Measurements from ENCODE around the gene RPL7A.
A peak's percentile ranks its signal among the peaks of the same experiment; 100 is the strongest.

RPL7A gene

DNA sequence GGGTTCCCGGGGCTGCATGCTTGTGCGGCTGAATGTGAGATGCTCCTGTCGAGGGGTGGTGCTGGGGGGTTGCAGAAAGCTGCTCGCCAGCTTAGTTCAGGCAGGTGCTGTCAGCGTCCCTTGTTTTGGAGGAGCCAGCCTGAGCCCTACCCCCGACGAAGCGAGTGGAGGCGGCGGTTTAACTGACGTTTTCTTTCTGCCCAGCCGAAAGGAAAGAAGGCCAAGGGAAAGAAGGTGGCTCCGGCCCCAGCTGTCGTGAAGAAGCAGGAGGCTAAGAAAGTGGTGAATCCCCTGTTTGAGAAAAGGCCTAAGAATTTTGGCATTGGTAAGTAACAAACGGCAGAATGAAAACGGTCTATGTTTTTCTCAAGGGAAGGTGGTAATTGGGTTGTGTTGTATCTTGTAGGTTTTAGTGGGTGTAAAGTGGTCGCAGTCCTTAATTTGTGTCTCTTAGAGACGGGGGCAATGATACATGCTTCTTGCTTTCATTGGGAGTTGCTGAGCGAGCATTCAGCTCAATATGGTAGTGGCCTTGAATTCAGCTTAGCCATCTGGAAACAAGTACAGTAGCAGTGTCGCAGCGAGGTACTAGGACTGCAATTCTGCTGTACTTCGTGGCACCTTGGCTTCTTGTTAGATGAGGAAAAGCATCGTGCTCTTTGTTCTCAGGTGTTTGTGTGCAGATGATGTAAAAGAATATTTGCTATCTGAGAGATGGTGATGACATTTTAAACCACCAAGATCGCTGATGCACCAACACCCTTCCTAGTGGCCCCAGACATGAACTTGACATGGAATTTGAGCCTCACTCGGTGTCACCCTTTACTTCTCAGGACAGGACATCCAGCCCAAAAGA, 928 bp downstream of the RPL7A start:
- no peak for DNase-seq (ENCODE audit: low spot score)

DNA sequence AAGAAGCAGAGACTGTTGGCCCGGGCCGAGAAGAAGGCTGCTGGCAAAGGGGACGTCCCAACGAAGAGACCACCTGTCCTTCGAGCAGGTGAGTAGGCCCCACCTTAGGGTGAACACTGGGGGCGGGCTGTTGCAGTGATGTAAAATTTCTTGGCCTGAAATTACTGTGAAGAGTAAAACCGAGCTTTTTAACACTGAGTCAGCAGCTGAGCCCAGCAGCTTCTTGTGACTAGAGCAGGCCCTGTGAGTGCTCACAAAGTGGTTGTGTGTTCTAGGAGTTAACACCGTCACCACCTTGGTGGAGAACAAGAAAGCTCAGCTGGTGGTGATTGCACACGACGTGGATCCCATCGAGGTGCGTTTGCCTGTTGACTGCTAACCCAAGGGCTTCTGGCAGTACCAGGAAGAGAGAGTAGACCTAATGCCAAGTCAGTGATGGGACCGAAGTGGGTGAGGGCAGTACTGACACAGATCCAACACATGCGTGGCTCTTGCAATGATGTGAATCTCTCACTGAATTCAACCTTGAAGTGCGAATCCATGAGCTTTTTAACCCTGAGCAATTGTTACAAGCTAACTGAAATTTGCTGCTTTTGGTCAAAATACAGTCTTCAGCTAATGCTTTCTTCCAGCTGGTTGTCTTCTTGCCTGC, 2.1 kb downstream of the RPL7A start:
- no peak for DNase-seq (ENCODE audit: low spot score)

DNA sequence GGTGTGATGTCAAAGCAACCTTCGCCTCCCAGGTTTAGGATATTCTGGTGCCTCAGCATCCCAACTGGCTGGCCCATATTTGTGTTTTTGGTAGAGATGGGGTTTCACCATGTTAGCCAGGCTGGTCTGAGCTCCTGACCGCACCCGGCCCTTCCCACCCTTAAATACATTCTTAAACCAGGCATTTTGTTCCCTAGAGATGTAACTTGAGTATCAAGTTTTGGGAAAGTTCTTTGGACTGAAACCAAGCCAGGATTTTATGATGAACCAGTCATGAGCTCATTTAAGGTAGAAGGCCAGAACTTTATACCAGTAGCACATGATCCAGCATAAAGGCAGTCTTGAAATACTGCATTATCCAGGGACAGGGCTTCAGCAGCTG, 3.5 kb downstream of the RPL7A start:
- DNase-seq (ENCODE audit: low spot score), result no peak

DNA sequence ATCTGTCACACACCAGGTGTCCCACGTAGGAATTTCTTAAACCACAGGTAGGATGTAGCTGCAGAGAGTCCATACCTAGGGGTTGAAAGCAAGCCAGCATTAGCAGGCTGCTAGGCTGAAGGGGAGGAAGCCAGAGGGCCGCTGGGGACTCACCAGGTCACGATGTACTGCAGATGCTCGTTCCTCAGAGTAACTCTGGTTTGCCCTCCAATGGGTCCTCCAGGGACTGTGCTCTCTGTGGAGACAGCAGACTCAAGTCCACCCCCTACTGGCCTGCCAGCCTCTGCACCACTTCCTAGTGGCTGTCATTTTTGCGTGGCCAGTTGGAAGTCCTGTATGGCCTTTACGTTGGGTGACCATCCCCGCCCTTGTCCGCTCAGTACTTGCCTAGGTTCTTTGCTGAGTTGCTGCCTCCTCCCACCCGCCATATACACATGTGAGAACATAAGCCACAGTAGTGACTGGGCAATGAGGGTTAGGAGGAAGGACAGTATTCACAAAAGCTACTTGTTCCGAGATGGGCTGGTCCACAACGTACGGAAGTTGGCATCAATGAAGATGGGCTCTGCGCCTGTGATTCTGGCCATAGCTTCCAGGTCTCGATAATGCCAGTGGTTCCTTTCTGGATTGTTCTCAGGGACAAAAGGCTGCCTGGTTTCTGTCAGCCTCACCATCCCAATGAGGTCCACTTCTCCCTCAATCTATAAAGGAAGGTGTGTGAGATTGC, 4.1 kb downstream of the RPL7A start:
- no peak for DNase-seq (ENCODE audit: low spot score)

DNA sequence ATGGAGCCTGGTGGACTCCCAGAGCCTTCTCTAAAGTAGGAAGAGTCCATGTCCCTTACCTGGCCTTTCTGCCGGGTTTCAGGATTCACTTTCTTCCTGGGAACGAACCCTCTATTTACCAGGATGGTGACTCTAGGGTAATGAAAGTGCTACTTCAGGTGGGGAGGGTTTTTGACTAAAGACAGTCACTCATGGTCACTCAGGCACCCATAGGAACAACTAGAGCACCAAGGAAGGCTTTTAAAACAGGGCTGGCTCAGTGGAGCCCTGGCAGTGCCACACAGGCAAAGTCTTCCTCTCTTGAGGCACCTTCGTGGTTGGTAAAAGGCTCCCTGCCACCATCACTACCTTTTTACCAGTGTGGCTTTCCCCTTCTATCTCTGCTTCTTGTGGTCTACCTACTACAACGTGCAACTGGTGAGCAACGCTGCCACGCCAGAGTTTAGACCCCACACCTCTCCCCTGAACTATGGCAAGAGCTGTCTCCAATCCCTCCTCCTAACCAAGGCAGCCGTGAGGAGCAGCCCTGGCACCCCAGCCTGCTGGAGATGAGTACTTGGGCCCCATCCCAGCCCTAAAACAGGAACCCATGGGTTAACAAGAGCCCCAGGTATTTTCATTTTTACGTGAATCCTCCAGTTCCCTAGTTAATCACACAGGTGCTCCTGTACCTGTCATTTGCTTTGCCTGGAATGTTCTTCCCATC, 4.8 kb downstream of the RPL7A start:
- DNase-seq (ENCODE audit: low spot score), result no peak

DNA sequence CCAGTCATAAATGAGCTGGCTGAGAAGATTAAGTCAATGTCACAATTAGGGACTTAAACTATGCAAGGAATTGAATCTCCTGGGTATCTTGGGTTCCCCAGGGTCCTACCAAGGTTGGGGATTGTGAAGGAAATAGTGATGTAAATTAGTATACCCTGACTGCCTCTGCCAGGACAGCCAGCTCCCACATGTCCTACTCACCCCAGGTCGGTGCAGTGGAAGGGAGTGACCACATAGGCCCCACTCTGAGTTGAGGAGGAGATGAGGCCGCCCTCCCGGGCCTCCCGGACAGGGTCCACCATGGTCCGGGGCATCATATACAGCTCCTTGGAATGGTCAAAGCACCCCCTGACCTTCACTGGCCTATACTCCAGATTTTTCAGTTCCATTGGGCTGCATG, 5.5 kb downstream of the RPL7A start:
- DNase-seq (ENCODE audit: low spot score), result no peak

DNA sequence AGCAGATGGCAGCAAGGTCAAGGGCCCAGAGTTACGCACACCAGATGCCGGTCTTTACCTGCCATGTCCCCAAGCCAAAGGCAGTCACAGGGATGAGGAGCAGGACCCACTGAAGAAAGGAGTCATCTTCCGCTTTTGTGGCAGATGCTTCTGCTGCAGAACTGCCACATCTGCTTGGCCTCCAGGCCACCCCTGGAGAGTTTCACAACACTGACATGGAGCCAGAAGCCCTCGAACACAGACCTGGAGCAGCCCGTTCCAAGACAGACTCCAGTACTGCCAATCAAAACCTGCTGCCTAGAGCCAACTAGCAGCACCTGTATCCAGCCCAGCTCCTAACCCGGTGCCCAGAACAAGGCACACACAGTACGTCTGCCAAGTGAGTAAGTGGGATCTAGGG, 6.7 kb downstream of the RPL7A start:
- no peak for DNase-seq (ENCODE audit: low spot score)

DNA sequence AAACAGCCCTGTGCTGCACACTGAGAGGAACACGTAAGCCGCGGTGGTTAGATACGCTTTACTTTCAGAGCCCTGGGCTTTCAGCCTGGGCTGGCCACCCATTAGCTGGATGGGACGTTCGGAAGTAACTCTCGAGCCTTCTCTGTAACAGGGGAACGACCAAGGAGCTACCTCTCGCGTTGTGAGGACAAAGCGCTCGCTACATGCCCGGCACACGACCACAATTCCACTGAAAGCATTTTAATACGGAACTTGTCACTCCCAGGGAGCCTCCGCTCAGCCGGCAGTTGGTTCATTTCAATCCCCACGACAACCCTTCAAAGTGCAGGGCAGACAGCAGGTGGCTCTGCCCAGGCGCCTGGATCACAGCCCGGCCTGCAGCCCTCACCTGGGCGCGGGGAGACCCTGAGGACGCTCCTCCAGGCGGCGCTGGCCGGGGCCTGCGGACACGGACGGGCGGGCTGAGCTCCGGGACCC, 7.9 kb downstream of the RPL7A start:
- DNase-seq (ENCODE audit: low spot score), result no peak

DNA sequence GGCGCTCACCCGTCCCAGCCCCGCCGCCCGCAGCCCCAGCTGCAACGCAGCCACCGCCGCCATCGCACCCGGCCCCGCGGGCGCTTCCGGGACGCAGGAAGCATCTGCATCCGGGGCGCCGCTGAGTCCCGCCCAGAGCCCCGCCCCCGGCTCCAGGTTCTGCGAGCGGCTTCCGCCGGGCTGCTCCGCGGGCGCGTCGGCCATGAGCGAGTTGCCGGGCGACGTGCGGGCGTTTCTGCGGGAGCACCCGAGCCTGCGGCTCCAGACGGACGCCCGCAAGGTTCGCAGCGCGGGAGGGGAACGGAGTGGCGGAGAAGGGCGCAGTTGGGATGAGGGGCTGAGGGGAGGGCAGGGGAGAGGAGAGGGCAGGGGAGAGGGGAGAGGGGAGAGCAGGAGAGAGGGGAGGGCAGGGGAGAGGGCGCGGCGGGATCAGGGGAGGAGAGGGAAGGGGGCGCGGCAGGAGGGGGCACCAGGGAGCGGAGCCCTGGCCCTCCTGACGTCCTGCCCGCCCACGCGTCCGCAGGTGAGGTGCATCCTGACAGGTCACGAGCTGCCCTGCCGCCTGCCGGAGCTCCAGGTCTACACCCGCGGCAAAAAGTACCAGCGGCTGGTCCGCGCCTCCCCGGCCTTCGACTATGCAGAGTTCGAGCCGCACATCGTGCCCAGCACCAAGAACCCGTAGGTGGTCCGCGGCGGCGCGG, 8.5 kb downstream of the RPL7A start, which contains the start of the genes SURF1 and SURF2:
Gene SURF1 (minus strand): TSS at position 97 of the 701 bp plus-strand sequence. CDS start 34 bp downstream, at position 63.
Gene SURF2 (plus strand): TSS at position 160 of the 701 bp plus-strand sequence. CDS start 43 bp downstream, at position 203.
- DNase-seq (ENCODE audit: low spot score), result peak; percentile 76

DNA sequence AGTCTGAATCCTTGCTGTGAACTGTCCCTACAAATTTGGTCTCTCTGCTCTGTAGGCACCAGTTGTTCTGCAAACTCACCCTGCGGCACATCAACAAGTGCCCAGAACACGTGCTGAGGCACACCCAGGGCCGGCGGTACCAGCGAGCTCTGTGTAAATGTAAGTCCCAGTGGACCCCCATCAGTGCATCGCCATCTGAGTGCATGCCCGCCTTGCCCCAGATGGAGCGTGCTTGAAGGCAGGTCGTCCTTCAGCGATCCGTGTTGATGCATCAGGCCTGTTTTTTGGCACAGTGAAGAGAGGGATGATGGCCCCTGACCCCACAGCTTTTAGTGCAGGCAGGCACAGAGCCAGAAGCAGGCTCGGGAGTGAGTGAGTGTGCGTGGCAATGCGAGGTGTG, 9.6 kb downstream of the RPL7A start:
- no peak for DNase-seq (ENCODE audit: low spot score)

DNA sequence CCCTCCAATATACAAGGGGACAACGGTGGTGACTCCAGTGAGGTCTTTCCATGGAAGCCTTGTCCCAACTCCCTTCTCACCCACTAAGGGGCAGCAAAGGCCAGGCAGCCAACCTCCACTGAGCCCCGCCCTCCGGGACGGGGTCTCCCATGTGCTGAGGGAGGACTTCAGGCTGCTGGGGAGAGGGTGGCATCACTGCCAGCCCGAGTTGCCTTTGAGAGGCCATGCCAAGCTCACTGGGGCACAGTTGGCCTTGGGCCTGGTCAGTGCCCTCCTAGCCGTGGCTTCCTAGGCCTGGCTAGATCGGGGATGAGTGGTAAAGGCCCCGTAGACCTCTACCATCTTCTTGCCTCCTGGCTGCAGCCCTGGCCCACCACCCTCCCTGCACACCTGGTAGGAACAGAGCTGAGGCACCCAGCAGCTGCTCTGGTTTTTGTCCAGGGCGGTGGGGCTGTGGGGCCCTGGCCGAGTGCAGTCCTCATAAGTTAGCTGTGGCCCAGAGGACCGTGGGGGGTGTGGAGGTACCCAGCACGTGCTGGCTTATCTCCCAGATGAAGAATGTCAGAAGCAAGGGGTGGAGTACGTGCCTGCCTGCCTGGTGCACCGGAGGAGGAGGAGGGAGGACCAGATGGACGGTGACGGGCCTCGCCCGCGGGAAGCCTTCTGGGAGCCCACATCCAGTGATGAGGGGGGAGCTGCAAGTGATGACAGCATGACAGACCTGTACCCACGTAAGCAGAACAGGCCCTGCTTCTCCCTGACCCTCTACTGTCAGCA, 11.6 kb downstream of the RPL7A start:
- no peak for DNase-seq (ENCODE audit: low spot score)

DNA sequence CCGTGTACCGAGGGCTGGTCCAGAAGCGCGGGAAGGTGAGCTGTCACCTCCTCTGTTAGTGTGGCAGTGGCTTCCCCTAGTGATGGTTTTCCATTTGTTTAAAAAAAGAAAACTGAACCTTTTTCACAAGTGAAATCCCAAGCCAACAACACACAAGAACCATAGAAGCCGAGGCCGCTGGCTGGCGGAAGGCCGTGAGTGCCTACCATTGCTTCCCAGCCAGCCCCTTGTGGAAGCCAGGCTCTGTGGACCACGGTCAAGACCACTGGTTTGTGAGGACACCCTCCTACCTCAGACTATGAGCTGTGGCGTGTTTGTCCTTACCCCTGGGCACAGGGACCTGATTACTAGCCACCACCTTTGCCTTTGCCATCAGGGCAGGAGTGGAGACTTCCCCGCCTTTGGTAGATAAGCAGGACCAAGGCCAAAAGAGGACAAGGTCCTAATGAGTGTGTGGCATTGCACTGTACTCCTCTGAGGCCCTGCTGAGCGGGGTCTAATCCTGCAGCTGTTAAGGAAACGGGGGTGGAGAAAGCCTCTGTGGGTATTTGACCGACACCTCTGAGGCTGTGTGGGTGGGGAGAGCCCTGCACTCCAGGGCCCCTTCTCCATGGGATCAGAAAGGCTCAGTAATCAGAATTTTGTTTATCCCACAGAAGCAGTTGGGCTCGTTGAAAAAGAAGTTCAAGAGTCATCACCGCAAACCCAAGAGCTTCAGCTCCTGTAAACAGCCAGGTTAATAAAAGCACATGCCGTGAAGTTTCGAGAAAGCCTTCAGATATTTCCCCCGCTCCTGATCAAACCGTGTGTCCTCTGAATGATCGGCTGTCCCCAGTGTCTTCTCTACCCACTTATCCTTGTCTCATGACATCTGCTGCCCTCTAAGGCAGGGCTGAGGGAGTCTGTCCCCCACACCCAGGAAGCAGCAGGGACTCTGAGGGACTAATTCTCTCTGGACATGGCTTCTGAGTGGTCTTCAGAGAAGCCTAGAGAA, 12.7 kb downstream of the RPL7A start:
- DNase-seq (ENCODE audit: low spot score), result no peak

DNA sequence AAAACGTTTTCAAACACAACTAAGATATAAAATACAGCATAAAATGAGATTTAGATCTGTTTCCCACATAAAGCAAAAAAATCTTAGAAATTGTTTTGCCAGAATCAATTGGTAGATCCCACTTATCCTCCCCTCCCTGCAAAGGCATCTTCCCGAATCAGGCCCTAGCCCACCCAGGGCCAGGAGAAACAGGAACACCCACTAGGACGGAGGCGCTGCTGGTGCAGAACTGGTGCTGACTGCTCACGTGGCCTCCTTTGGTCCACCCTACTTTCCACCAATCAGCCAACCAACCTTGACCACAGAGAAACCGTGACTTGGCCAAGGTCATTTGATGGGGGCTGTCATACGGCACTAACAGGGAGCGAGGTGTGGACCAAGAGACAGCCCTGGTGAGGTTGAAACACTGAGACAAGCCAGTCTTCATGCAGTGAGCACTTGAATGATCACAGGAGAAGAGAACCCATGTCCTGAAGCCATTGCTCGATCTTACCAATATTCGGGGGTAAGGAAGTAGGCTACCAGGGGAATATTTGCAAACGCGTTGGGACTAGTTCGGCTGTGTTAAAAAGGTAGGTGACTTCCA, 13.6 kb downstream of the RPL7A start:
- DNase-seq (ENCODE audit: low spot score), result no peak

DNA sequence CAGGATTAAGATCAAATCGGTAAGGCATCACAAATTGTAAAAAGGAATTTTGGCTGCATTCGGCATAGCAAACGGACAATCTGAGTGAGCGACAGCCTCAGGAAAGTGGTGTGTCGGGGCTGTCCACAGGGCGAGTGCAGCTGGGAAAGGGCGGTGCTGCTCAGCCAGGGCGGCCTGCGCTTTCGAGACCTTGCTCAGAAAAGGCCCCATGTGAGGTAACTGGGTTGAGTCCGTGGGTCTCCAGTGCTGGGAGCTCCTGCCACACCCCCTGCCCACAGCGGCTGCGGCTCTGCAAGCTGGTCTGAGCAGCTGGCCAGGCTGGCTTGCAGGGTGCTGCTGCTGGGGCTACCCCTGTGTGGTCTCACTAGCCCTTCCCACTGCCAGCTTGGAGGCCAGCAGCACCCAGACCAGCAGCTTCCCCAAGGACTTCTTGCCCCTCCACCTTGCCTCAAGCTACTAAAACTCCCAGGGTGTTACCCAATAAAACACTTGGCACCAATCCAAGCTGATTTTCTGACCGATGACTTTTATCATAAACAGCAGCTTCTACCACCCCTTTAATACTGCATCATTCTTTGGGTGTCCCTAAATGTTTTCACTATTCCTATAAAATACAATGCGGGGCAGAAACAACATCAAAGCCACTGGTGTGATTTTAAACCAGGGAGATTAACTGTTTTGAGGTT, 14.5 kb downstream of the RPL7A start:
- no peak for DNase-seq (ENCODE audit: low spot score)

DNA sequence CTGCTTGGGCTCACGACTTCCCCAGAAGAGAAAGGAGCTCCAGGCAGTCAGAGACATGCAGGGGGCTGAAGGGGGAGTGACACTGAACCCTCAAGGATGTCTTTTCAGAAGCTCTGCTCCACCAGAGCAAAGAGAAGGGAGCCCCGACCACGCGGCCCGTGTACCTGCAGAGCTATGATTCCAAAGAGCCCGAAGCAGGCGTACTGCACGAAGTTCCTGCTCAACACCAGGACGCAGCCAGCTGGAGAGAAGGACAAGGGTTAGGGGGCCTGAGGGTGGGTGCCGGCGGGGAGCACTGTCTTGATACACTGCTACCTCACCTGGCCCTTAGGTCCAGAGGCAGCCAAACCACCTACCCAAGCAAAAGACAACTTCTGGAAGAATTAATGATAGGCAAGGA, 18.4 kb downstream of the RPL7A start:
- no peak for DNase-seq (ENCODE audit: low spot score)

DNA sequence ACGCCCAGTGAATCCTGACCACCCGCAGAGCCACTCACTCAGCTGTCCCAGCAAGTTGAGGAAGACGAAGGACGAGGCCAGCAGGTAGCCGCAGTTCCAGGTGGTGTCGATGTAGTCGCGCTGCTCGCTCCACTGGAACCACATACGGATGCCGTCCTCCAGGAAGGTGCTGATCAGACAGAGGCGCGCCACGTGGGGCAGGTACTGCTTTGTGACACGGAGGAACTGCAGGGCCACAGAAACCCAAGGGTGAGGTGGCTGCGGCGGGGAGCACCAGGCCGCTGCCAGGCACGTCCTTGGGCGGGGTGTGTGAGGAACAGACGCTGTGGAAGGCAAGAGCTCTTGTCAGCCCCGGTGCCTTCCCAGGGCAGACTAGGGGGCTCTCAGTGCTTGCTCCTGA, 19.2 kb downstream of the RPL7A start:
- no peak for DNase-seq (ENCODE audit: low spot score)

DNA sequence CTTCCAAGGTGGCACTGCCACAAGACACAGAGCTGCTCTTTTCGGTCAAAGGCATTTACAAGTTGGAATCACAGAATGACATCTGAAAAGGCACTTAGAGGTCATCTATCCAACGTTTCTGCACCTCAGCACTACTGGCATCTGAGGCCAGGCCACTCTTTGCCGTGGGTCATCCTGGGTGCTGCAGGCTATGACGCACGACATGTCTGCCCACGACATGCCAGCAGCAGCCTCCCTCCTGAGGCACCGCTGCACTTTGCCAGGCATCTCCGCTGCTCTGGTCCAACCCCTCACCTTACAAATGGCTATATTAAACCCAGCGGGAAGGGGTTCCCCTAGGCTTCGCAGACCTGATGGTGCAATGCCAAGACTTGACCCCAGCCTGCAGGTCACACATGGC, 19.8 kb downstream of the RPL7A start:
- DNase-seq (ENCODE audit: low spot score), result no peak

DNA sequence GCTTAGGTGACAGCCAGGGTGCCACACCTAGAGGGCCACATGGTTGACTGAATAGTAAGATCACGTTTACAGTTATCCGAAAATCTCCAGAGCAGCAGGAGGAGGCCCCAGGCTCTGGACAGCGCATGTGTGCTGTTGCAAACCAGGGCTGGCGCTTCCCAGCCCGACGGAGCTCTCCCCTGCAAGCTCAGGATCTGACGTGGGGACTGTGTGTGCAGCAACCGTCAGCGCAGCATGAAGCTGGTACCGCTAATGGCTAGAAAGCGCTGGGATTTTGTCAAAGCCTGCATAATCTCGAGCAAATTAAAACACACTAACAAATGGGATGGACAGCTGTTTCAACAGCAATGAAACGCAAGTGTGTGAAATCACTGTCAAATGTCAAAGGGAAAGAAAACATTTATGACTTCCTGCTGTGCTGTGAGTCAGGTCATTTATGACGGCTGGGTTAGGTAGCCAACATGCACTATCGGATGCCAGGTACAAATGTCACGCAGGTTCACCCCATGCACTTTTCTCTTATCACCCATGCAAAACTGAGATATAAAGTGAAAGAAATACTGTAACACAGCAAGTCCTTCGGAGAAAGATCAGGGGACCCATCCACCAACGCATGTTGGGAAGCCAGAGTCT, 20.3 kb downstream of the RPL7A start:
- DNase-seq (ENCODE audit: low spot score), result peak; percentile 63
